ENCODE results near the gene HLCS.

GRCh38 chr21:36955783-36956182 lies 10.7 kb downstream of the HLCS start:
- TF ChIP-seq POLR2A (IDR thresholded peaks at IDR 0.05; ENCODE audit: low read depth, low read length) (no peak), RFX5 (IDR thresholded peaks at IDR 0.05; ENCODE audit: low read depth, low read length) (no peak), FOS (IDR thresholded peaks at IDR 0.05; ENCODE audit: low read depth, low read length) (no peak), CEBPB (IDR thresholded peaks at IDR 0.05; ENCODE audit: low read depth, low read length) (no peak), BHLHE40 (IDR thresholded peaks at IDR 0.05; ENCODE audit: low read depth, low read length) (no peak), USF2 (IDR thresholded peaks at IDR 0.05; ENCODE audit: low read depth, low read length) (no peak), MAZ (IDR thresholded peaks at IDR 0.05; ENCODE audit: borderline replicate concordance, low read depth, low read length) (no peak), RCOR1 (IDR thresholded peaks at IDR 0.05; ENCODE audit: insufficient replicate concordance, low read length) (no peak), MAFK (IDR thresholded peaks at IDR 0.05; ENCODE audit: low read depth, low read length) (no peak), MXI1 (IDR thresholded peaks at IDR 0.05; ENCODE audit: borderline replicate concordance, low read depth, low read length) (no peak), RAD21 (IDR thresholded peaks at IDR 0.05; ENCODE audit: low read length) (no peak), SMC3 (IDR thresholded peaks at IDR 0.05; ENCODE audit: low read depth, low read length) (no peak)
- TF ChIP-seq, protein P1, sequence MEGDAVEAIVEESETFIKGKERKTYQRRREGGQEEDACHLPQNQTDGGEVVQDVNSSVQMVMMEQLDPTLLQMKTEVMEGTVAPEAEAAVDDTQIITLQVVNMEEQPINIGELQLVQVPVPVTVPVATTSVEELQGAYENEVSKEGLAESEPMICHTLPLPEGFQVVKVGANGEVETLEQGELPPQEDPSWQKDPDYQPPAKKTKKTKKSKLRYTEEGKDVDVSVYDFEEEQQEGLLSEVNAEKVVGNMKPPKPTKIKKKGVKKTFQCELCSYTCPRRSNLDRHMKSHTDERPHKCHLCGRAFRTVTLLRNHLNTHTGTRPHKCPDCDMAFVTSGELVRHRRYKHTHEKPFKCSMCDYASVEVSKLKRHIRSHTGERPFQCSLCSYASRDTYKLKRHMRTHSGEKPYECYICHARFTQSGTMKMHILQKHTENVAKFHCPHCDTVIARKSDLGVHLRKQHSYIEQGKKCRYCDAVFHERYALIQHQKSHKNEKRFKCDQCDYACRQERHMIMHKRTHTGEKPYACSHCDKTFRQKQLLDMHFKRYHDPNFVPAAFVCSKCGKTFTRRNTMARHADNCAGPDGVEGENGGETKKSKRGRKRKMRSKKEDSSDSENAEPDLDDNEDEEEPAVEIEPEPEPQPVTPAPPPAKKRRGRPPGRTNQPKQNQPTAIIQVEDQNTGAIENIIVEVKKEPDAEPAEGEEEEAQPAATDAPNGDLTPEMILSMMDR (conservative IDR thresholded peaks at IDR 0.05; ENCODE audit: low read depth, low read length) = no peak
- TF ChIP-seq, protein P2, sequence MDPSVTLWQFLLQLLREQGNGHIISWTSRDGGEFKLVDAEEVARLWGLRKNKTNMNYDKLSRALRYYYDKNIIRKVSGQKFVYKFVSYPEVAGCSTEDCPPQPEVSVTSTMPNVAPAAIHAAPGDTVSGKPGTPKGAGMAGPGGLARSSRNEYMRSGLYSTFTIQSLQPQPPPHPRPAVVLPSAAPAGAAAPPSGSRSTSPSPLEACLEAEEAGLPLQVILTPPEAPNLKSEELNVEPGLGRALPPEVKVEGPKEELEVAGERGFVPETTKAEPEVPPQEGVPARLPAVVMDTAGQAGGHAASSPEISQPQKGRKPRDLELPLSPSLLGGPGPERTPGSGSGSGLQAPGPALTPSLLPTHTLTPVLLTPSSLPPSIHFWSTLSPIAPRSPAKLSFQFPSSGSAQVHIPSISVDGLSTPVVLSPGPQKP (IDR thresholded peaks at IDR 0.05; ENCODE audit: borderline replicate concordance, low read depth, low read length) = no peak

Data from IMR-90 (cell line).